ENCODE data around the gene KRT6C.
"Not testable (repeated sequence)": the region's sequence is repeated elsewhere in the genome, so short reads cannot be mapped to it uniquely, and the experiment has no call there.

The KRT6C gene

GRCh38 chr12:52502877-52503276 lies 29.3 kb upstream of the KRT6C start:
- no peak for ATAC-seq
- TF ChIP-seq ZNF565 (CRISPR knock-in tag; conservative IDR thresholded peaks at IDR 0.05; ENCODE audit: low read depth) (no peak), ISL1 (CRISPR knock-in tag; IDR thresholded peaks at IDR 0.05) (no peak), TCF4 (CRISPR knock-in tag; IDR thresholded peaks at IDR 0.05; ENCODE audit: borderline replicate concordance) (no peak), BACH2 (CRISPR knock-in tag; IDR thresholded peaks at IDR 0.05; ENCODE audit: borderline replicate concordance) (no peak), ARNTL (CRISPR knock-in tag; IDR thresholded peaks at IDR 0.05; ENCODE audit: borderline replicate concordance, low read depth) (no peak), ZFP3 (CRISPR knock-in tag; IDR thresholded peaks at IDR 0.05) (no peak), CSDC2 (CRISPR knock-in tag; IDR thresholded peaks at IDR 0.05) (no peak), TOX (CRISPR knock-in tag; IDR thresholded peaks at IDR 0.05; ENCODE audit: borderline replicate concordance) (no peak), ZNF8 (CRISPR knock-in tag; IDR thresholded peaks at IDR 0.05) (no peak), ESRRG (CRISPR knock-in tag; IDR thresholded peaks at IDR 0.05) (no peak), CSRNP3 (CRISPR knock-in tag; IDR thresholded peaks at IDR 0.05) (no peak), CREB5 (CRISPR knock-in tag; IDR thresholded peaks at IDR 0.05; ENCODE audit: low read depth) (no peak), POU6F1 (CRISPR knock-in tag; IDR thresholded peaks at IDR 0.05; ENCODE audit: borderline replicate concordance, low read depth) (no peak), ZNF70 (CRISPR knock-in tag; IDR thresholded peaks at IDR 0.05) (no peak), PATZ1 (CRISPR knock-in tag; IDR thresholded peaks at IDR 0.05; ENCODE audit: borderline replicate concordance) (no peak), PPARA (CRISPR knock-in tag; IDR thresholded peaks at IDR 0.05; ENCODE audit: borderline replicate concordance) (no peak)

- ATAC-seq, result no peak
- TF ChIP-seq ARNTL (CRISPR knock-in tag; IDR thresholded peaks at IDR 0.05; ENCODE audit: borderline replicate concordance, low read depth) (no peak), TSHZ2 (CRISPR knock-in tag; IDR thresholded peaks at IDR 0.05) (no peak), PATZ1 (CRISPR knock-in tag; IDR thresholded peaks at IDR 0.05; ENCODE audit: borderline replicate concordance) (no peak), ZNF565 (CRISPR knock-in tag; conservative IDR thresholded peaks at IDR 0.05; ENCODE audit: low read depth) (no peak), PPARA (CRISPR knock-in tag; IDR thresholded peaks at IDR 0.05; ENCODE audit: borderline replicate concordance) (no peak), SNAI2 (CRISPR knock-in tag; IDR thresholded peaks at IDR 0.05) (no peak), ZC3H10 (CRISPR knock-in tag; IDR thresholded peaks at IDR 0.05) (no peak), RARB (CRISPR knock-in tag; IDR thresholded peaks at IDR 0.05) (no peak), TCF4 (CRISPR knock-in tag; IDR thresholded peaks at IDR 0.05; ENCODE audit: borderline replicate concordance) (no peak), ZNF70 (CRISPR knock-in tag; IDR thresholded peaks at IDR 0.05) (no peak), POU6F1 (CRISPR knock-in tag; IDR thresholded peaks at IDR 0.05; ENCODE audit: borderline replicate concordance, low read depth) (no peak)
Measured at GRCh38 chr12:52501490-52501889, 27.9 kb upstream of the KRT6C start.

- ATAC-seq, result not testable (repeated sequence)
Measured at GRCh38 chr12:52500574-52500973, 27.0 kb upstream of the KRT6C start.
